Spleen (tissue), 11 donors: ENCODE results near the gene SLC2A11. TPM values are rescaled to one million over a fixed set of nuclear protein-coding genes. Genes with fewer than 3 reads are reported as not detected.

Experiments used
- DNase-seq: peaks from one replicate; pipeline ENCODE4 v3.0.0-alpha.2; 2020
- H3K27ac ChIP-seq, 8 donors: fragments of 200-600 bp; sonication (generic) in 7 of 8; 1 replicate in 4 of 8; 2 replicates in 4 of 8; pipeline versions ENCODE4 v1.5.0 to v1.8.0; 2016 to 2021; ENCODE audit warnings: inconsistent platforms in 4 of 8, mild to moderate bottlenecking in 4 of 8, moderate library complexity in 1 of 8
- H3K27me3 ChIP-seq, 7 donors: fragments of 200-600 bp; sonication (generic) in 6 of 7; replicated peaks in 1 of 7; 1 replicate in 4 of 7; 2 replicates in 3 of 7; pipeline versions ENCODE4 v1.5.0 to v1.8.0; 2016 to 2021; ENCODE audit warnings: inconsistent platforms in 3 of 7, mild to moderate bottlenecking in 1 of 7
- H3K36me3 ChIP-seq, 6 donors: fragments of 200-600 bp; sonication (generic) in 5 of 6; 1 replicate in 4 of 6; 2 replicates in 2 of 6; pipeline versions ENCODE4 v1.5.0 to v1.8.0; 2016 to 2021; ENCODE audit warnings: inconsistent platforms in 2 of 6
- H3K4me1 ChIP-seq, 6 donors: fragments of 200-600 bp; sonication (generic) in 5 of 6; 1 replicate in 3 of 6; 2 replicates in 3 of 6; pipeline versions ENCODE4 v1.5.0 to v1.8.0; 2016 to 2021; ENCODE audit warnings: inconsistent platforms in 3 of 6
- H3K4me3 ChIP-seq, 8 donors: fragments of 200-600 bp; sonication (generic) in 7 of 8; 1 replicate in 4 of 8; 2 replicates in 4 of 8; pipeline versions ENCODE4 v1.5.0 to v1.8.0; 2016 to 2021; ENCODE audit warnings: inconsistent platforms in 4 of 8, mild to moderate bottlenecking in 4 of 8, moderate library complexity in 2 of 8
- H3K9me3 ChIP-seq, 8 donors: fragments of 200-600 bp; sonication (generic) in 7 of 8; 1 replicate in 4 of 8; 2 replicates in 4 of 8; pipeline versions ENCODE4 v1.5.0 to v1.8.0; 2016 to 2021; ENCODE audit warnings: inconsistent platforms in 4 of 8
- POLR2A ChIP-seq, 3 donors: fragments of 450-650 bp; IDR thresholded peaks; one replicate each; pipeline ENCODE4 v1.5.1; 2017; ENCODE audit warnings: antibody characterized with exemption in 3 of 3, mild to moderate bottlenecking in 1 of 3
- POLR2AphosphoS5 ChIP-seq, 3 donors: sonication (generic); formaldehyde crosslinking; IDR thresholded peaks; one replicate each; pipeline ENCODE4 v1.5.1; 2017; ENCODE audit warnings: antibody characterized with exemption in 3 of 3
- WGBS, 5 donors: extraction: QIAGEN DNeasy Blood & Tissue Kit in 3 of 5; methylation state at CpG; one replicate each; pipeline versions ENCODE4 v1.1.5 to v1.1.7; 2013 to 2018; 5-methylcytosine and 5-hydroxymethylcytosine counted together
- intact Hi-C: fragments of 100-400 bp; cut with DNase I; formaldehyde crosslinking; loops from one replicate; pipeline ENCODE4 v1.15.0; 2023; ENCODE audit warnings: low total_unique reads
- polyA plus RNA-seq, 3 donors: library from polyadenylated mRNA; stranded (reverse); fragments of 200-250 nt; gene quantifications; one replicate each; pipeline ENCODE4 v1.2.1, GENCODE V29; 2013
- total RNA-seq, 7 donors: library from RNA; depleted of rRNA in 3 of 7; stranded (reverse); fragments of >200 nt in 3 of 7; fragmentation: NEBNext Ultra II Directional in 4 of 7; extraction: Animal tissue kit (Norgen Biotek cat#: 25700) in 4 of 7; gene quantifications; one replicate each; pipeline versions ENCODE4 v1.1.0 to v1.2.1, GENCODE V29; 2016 to 2021
- TF ChIP-seq, protein P1 (sequence below), 11 experiments: fragments of 200-600 bp in 7 of 11; fragments of 450-650 bp in 4 of 11; sonication (generic) in 4 of 11; IDR thresholded peaks in 8 of 11; conservative IDR thresholded peaks in 3 of 11; 1 replicate in 7 of 11; 2 replicates in 4 of 11; pipeline versions ENCODE4 v1.4.0 to v1.8.0; 2016 to 2021; ENCODE audit warnings: antibody characterized with exemption in 11 of 11, inconsistent platforms in 4 of 11, mild to moderate bottlenecking in 1 of 11
- donor health status: healthy with polysubstance abuse.
- donor health status: DM: no; HTN: no; CAD: no; lungs with moderate emphysema.
- donor health status: DM: no; HTN: no; CAD: no.
- donor health status: Bipolar disorder and iron deficiency.
- donor health status: healthy.
- donor health status: DM: no; HTN: no; CAD: no.
- donor health status: DM: yes; HTN: yes; CAD: no.

SLC2A11 gene
- total and polyA plus RNA-seq, 10 donors = 12.0 to 23.5 (median 16.5) TPM

DNA sequence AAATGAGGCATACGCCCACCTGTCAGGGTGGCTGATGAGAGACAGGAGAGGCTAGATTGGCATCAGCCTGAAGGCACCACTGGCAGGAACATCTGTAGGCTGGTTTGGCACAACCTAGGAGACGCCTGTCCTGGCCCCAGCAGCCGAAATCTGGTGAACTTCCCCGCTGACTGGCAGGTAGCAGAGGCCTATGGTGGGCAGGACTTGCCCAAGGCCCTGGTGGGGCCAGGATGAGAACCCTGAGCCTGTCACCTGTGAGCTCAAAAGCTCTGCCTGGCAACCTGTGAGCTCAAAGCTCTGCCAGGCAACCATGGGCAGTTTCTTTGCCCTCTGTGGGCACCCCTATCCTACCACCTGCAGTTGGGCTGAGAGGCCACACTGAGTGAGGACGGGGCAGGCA, 21.4 kb upstream of the SLC2A11 start:
- 68 to 88% (median 76%) methylated on average over 3 to 5 of the region's 5 CpGs for WGBS, 5 donors
- Histone ChIP-seq H3K27me3 (no peaks in the 10 kb centered on the region), H3K4me3 (no peak overlapping the region), H3K9me3 (no peaks in the 10 kb centered on the region), H3K27ac (peak overlapping the region in 3 of 8 donors; percentile 5 to 86 (median 23)), H3K4me1 (peaks cover 9 to 43% (median 33%) of the 10 kb centered on the region in 6 donors), H3K36me3 (peaks cover 0 to 59% (median 52%) of the 10 kb centered on the region in 6 donors)
- intact Hi-C loops = no loop called here
- TF ChIP-seq, protein P1, sequence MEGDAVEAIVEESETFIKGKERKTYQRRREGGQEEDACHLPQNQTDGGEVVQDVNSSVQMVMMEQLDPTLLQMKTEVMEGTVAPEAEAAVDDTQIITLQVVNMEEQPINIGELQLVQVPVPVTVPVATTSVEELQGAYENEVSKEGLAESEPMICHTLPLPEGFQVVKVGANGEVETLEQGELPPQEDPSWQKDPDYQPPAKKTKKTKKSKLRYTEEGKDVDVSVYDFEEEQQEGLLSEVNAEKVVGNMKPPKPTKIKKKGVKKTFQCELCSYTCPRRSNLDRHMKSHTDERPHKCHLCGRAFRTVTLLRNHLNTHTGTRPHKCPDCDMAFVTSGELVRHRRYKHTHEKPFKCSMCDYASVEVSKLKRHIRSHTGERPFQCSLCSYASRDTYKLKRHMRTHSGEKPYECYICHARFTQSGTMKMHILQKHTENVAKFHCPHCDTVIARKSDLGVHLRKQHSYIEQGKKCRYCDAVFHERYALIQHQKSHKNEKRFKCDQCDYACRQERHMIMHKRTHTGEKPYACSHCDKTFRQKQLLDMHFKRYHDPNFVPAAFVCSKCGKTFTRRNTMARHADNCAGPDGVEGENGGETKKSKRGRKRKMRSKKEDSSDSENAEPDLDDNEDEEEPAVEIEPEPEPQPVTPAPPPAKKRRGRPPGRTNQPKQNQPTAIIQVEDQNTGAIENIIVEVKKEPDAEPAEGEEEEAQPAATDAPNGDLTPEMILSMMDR (IDR thresholded peaks at IDR 0.05 in 8 of 11, conservative IDR thresholded peaks at IDR 0.05 in 3 of 11) = no peak
- TF ChIP-seq POLR2A (IDR thresholded peaks at IDR 0.05) = no peak
- no peak for TF ChIP-seq POLR2AphosphoS5 (IDR thresholded peaks at IDR 0.05)
- peak; percentile 73 for DNase-seq

- DNase-seq = peak; percentile 71
- peak overlapping the region in 2 of 8 donors; percentile 64 to 86 for H3K4me3 ChIP-seq
- peaks cover 0 to 53% (median 46%) of the 10 kb centered on the region in 6 donors for H3K36me3 ChIP-seq
- WGBS, 5 donors = 65 to 80% (median 67%) methylated on average over 7 to 12 of the region's 12 CpGs
- intact Hi-C loops = no loop called here
- H3K27ac ChIP-seq = peak overlapping the region in 3 of 8 donors; percentile 23 to 86 (median 81)
- no peaks in the 10 kb centered on the region for H3K9me3 ChIP-seq
- H3K4me1 ChIP-seq = peaks cover 9 to 43% (median 33%) of the 10 kb centered on the region in 6 donors
- TF ChIP-seq, protein P1 (IDR thresholded peaks at IDR 0.05 in 8 of 11, conservative IDR thresholded peaks at IDR 0.05 in 3 of 11) = no peak
- TF ChIP-seq POLR2AphosphoS5 (IDR thresholded peaks at IDR 0.05) = no peak
- TF ChIP-seq POLR2A (IDR thresholded peaks at IDR 0.05) = no peak
- H3K27me3 ChIP-seq = no peaks in the 10 kb centered on the region
Measured at GRCh38 chr22:23836692-23837495, 20.8 kb upstream of the SLC2A11 start.

GRCh38 chr22:23837496-23837859, 20.2 kb upstream of the SLC2A11 start:
- Histone ChIP-seq H3K9me3 (no peaks in the 10 kb centered on the region), H3K27me3 (no peaks in the 10 kb centered on the region), H3K4me3 (peak overlapping the region in 5 of 8 donors; percentile 53 to 86 (median 79)), H3K27ac (peak overlapping the region in 5 of 8 donors; percentile 79 to 86 (median 80)), H3K4me1 (peaks cover 9 to 43% (median 33%) of the 10 kb centered on the region in 6 donors), H3K36me3 (peaks cover 0 to 47% (median 40%) of the 10 kb centered on the region in 6 donors)
- peak; percentile 80 for DNase-seq
- WGBS, 5 donors = 84 to 93% (median 88%) methylated on average over 11 to 12 of the region's 12 CpGs
- intact Hi-C loops = no loop called here
- TF ChIP-seq POLR2A (IDR thresholded peaks at IDR 0.05) (no peak), POLR2AphosphoS5 (IDR thresholded peaks at IDR 0.05) (no peak)
- TF ChIP-seq, protein P1 (IDR thresholded peaks at IDR 0.05 in 8 of 11, conservative IDR thresholded peaks at IDR 0.05 in 3 of 11) = no peak
